Fibroblast of pulmonary artery (primary cell): ENCODE measurements around the gene CDH23.

Experiments used
- DNase-seq: peaks from one replicate; pipeline ENCODE4 v3.0.0-alpha.2; 2010; ENCODE audit warnings: low read depth
- H3K4me3 ChIP-seq: replicated peaks from 2 replicates; pipeline ENCODE4 v1.5.1; 2011; ENCODE audit warnings: low read depth, mild to moderate bottlenecking, control low read depth, low read length, moderate library complexity
- CTCF ChIP-seq: IDR thresholded peaks from 2 replicates; pipeline ENCODE4 v1.5.1; 2011; ENCODE audit warnings: mild to moderate bottlenecking, control low read depth, low read length, inconsistent platforms; ENCODE audit errors: missing control alignments

Gene CDH23

GRCh38 chr10:71585564-71586290, 189.0 kb downstream of the CDH23 start:
- DNase-seq: no peak
- no peak for TF ChIP-seq CTCF
- no peak overlapping the region for H3K4me3 ChIP-seq

GRCh38 chr10:71587941-71588573, 191.3 kb downstream of the CDH23 start:
- DNase-seq: no peak

GRCh38 chr10:71588685-71589084, 192.0 kb downstream of the CDH23 start:
- no peak for TF ChIP-seq CTCF
- H3K4me3 ChIP-seq: no peak overlapping the region
- no peak for DNase-seq

More at GRCh38 chr10:71587941-71588573, 191.3 kb downstream of the CDH23 start:
- no peak overlapping the region for H3K4me3 ChIP-seq
- TF ChIP-seq CTCF: no peak

GRCh38 chr10:71589617-71590551, 193.2 kb downstream of the CDH23 start:
- no peak for TF ChIP-seq CTCF
- no peak overlapping the region for H3K4me3 ChIP-seq
- no peak for DNase-seq

GRCh38 chr10:71590781-71591350, 194.1 kb downstream of the CDH23 start:
- no peak for TF ChIP-seq CTCF
- H3K4me3 ChIP-seq: no peak overlapping the region
- no peak for DNase-seq

DNA sequence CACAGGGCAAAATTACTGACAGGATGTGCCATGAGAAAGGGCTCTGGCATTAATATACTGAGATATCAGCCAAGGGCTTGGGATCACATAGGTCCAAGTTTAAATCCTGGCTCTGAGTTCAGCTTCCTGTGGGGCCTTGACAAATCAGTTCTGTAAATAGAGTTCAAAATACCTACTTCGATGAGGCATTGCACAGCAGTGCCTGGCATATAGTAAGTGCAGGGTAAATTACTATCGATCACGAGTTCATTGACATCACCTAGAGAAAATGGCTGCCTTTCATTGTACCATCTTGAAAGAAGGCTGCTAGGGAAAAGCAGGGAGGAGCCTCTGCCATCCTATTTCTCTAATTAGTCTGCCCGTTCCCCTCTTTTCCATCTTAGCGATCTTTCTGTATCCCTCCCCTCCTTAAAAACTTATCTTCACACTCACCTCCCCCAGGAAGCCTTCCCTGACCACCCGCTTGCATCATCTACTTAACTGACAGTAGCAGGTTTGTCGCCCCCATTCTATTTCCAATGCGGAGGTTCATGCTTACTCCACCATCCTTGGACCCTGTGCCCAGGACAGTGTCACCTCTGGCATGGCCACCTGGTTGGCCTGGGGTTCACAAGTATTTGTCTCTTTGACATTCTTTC, 198.3 kb downstream of the CDH23 start:
- no peak for TF ChIP-seq CTCF
- no peak overlapping the region for H3K4me3 ChIP-seq
- no peak for DNase-seq
